IPS-NIHi7 (cell line): ENCODE results near the gene ZNF497.
A peak's percentile ranks its signal among the peaks of the same experiment; 100 is the strongest.

ENCODE experiments used
- DNase-seq: peaks from one replicate; pipeline ENCODE4 v3.0.0; 2012; ENCODE audit warnings: mixed read lengths; ENCODE audit errors: extremely low spot score

ZNF497 gene

GRCh38 chr19:58367698-58368454, 5.3 kb upstream of the ZNF497 start:
- no peak for DNase-seq

DNA sequence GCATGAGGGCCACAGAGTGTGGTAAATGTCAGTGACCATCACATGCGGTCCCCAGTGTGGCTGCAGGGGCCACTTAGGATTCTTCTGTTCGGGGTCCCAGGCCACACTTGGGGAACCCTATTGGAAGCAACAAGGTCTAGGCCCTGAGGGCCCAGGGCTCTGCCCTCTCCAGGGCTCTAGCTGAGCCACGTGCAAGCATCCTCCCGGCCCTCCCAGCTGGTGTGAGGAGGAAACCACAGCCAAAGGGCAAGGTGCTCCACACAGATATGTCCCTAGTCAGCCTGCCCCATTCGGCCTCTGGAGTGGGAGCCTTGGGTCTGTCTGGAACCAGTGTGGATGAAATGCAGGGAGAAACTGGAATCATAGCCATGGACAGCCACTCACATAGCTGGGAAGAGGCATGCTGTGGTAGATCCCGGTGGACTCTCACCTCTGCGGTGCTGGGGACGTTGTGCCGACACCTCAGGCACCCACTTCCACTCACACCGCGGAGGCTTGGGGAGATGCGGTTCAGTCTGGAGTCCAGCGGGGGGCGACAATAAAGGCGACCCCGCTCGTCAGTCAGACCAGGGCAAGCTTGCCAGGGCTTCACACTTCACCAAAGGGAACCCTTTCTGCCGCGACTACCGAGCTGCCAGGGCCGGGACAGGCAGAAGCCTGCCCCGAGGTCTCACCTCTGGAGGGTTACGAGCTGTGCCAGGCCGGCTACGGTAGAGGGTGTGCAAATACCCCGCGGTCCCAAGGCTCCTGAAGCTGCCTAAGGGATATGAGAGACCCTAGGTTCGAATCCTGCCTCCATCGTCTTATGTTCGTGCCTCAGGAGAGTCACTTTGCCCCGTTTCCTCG, 4.3 kb upstream of the ZNF497 start:
- DNase-seq: no peak

DNA sequence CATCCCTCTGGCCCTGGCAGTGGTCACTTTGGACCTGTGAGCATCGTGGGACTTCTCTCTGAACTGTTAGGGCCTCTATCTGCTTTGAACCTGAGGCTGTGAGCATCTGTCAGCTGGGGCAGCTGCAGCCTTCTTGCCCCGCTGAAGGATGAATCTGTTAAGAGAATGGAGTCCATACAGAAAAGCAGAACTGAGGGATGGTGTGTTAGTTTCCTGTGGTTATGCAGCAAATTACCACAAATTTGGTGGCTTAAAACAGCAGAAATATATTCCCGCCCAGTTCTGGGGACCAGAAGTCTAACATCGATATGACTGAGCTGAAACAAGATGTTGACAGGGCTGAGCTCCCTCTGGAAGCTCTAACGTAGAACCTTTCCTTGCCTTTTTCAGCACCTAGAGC, 1.6 kb upstream of the ZNF497 start:
- DNase-seq: no peak

DNA sequence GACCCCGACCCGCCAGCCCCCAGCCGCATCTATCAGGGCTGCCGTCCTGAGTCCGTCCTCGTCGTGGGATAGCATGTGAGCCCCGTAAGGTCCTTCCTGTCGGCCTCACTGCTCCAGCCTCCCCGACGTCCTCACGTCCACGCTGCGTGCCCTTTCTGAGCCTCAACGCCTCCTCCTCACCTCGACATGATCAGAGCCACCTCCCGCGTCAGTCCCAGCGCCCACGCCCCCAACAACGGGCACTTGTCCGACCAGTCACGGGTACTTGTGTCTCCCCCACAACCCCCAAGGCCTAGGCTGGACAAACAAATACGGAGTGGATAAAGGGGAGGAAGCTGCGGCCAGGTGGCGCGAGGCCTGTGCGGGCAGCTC, 665 bp downstream of the ZNF497 start:
- DNase-seq: peak; percentile 56

- DNase-seq: no peak
These were observed 4.9 kb downstream of the ZNF497 start for GRCh38 chr19:58357481-58358145.

DNA sequence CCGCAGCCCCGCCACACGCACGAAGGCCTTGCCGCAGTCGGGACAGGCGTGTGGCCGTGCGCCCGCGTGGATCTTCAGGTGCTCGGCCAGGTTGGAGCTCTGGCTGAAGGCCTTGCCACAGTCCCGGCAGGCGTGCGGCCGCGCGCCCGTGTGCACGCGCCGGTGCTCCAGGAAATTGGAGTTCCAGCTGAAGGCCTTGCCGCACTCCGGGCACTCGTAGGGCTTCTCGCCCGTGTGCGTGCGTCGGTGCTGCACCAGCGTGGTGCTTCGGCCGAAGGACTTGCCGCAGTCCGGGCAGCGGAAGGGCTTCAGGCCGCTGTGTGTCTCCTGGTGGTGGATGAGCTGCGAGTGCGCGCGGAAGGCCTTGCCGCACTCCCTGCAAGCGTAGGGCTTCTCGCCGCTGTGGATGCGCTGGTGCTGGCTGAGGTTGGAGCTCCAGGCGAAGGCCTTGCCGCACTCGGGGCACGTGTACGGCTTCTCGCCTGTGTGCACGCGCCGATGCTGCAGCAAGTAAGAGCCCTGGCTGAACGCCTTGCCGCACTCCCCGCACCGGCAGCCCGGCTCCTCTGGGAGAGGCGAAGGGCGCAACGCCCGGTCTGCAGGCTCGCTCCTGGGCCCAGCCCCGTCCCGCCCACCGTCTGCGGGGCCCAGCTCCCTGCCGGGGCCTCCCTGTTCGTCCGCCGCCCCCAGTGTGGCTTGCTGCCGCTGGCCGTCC, 5.6 kb downstream of the ZNF497 start:
- DNase-seq: no peak

- no peak for DNase-seq
These were observed 6.4 kb downstream of the ZNF497 start for GRCh38 chr19:58355908-58356765.

DNA sequence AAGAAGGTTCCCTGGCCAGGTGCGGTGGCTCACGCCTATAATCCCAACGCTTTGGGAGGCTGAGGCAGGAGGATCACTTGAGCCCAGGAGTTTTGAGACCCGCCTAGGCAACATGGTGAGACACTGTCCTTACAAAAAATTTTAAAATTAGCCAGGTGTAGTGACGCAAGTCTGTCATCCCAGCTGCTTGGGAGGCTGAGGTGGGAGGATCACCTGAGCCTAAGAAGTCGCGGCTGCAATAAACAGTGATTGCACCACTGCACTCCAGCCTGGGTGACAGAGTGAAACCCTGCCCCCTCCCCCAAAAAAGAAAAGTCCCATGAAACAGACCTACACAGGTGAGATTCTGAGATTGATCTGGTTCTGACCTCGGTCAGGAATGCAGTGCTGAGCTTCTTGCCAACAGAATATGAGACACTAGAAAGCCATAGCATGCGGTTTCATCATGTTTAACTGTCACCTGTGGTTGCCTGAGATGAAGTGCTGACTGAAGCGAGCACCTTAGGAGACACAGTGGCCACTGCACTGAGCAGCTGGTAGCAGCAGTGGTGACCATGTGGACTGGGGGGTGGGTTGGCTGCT, 7.2 kb downstream of the ZNF497 start:
- no peak for DNase-seq

GRCh38 chr19:58354478-58355030, 8.0 kb downstream of the ZNF497 start:
- DNase-seq: no peak

DNA sequence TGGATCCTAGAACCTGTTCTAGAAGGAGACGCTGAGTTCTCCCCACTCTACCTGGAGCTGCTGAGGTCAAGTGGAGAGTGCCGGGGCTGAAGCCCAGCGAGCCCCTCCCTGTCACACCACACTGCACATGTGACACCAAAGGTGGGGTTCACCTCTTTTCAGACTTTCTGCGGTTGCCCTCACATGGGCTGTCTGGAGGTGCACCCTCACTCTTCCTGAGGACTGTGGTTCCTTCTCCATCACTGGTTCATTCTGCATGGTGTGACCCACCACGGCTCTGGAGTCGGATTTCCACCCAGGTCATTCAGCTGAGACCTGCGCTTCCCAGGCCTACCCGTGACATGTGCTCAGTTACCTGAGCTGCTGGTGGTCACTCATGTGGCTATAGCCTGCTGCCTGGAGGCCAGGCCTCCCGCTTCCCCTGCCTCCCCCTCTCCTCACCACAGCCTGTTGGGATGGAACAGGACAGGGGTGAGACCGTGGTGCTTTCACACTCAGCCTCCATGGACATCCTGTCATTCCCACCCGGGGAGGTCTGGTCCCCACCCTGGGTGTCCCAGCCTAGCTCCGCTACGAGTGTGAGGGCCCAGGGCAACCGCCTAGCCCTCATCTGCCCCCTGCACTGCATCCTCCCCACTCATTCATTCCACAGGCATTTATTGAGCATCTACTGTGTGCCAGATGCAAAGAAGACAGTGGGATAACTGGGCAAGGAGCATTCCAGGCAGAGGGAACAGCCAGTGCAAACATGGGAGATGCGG, 8.7 kb downstream of the ZNF497 start:
- DNase-seq: no peak

DNA sequence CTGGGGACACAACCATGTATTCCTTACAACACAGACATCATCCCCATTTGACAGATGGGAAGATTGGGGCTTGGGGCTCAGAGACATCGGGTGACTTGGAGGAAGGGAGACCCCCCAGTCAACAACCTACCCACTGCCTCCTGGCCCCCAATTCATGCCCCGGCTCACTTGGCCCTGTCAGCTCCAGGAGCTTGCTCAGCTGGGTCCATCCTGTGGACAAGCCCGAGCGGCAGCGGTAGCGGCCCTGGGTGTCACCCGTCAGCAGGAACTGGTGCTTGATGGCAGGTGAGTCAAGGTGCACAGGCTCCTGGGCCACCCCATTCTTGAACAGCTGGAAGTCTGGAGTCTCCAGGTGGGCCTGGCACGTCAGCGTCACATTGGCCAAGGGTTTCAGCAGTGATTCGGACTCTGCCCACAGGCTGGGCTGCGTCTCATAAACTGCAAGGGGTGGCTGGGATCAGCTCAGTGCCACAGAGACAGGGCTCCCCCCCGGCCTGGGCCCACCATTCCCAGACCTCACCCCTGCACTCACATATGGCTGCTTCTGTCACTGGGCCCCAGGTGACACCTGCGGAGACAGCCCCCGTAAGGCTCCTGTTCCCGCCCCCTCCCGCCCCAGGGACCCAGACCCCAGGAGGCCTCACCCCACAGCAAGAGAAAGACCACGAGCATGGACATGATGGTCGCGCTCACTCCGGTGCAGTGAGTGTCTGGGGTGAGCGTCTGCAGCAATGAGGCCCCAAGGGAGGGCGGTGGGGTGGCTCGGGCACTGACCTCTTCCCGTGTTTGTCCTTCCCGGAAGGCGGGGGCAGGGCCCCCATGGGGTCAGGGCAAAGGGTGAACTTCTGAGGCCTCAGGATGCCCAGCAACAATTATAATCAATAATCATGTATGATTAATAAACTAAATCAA, 9.5 kb downstream of the ZNF497 start, which contains the start of gene A1BG:
TSS of gene A1BG (minus strand) at position 733 of the 912 bp plus-strand sequence. CDS start at position 678, 55 bp downstream.
- no peak for DNase-seq

- no peak for DNase-seq
These were observed 10.4 kb downstream of the ZNF497 start for GRCh38 chr19:58351990-58352755.

- no peak for DNase-seq
These were observed 11.0 kb downstream of the ZNF497 start for GRCh38 chr19:58351558-58351878.

GRCh38 chr19:58350871-58351557, 11.5 kb downstream of the ZNF497 start:
- no peak for DNase-seq

GRCh38 chr19:58350001-58350861, 12.3 kb downstream of the ZNF497 start:
- DNase-seq: no peak

DNA sequence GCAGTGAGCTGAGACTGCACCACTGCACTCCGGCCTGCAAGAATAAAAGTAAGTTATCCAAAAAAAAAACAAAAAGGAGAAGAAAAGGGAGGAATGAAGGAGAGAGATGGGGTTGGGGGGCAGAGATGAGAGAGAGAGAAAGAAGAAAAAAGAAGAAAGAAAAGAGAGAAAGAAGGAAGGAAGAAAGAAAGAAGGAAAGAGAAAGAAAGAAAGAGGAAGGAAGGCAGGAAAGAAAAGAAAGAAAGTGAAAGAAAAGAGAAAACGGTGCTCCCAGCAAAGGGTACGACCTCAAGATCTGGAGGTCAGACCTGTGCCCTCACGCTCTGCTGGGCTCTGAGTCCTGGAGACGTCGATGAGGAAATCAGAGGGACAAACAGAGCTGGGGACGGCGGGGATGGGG, 13.0 kb downstream of the ZNF497 start:
- no peak for DNase-seq
